Medulla oblongata (tissue), 1 donor: ENCODE measurements around the gene FHL1.
A peak's percentile ranks its signal among the peaks of the same experiment; 100 is the strongest.
"Not testable (repeated sequence)": the region's sequence is repeated elsewhere in the genome, so short reads cannot be mapped to it uniquely, and the experiment has no call there.

Experiments used
- DNase-seq: peaks from one replicate; pipeline ENCODE4 v3.0.0-alpha.2; 2015; ENCODE audit errors: extremely low spot score

The FHL1 gene

GRCh38 chrX:136209016-136209738, 61.8 kb downstream of the FHL1 start:
- peak; percentile 21 for DNase-seq

GRCh38 chrX:136209751-136210150, 62.4 kb downstream of the FHL1 start:
- no peak for DNase-seq

GRCh38 chrX:136210243-136210642, 62.9 kb downstream of the FHL1 start:
- DNase-seq = no peak

GRCh38 chrX:136210806-136211205, 63.5 kb downstream of the FHL1 start:
- no peak for DNase-seq

GRCh38 chrX:136211766-136212556, 64.6 kb downstream of the FHL1 start:
- DNase-seq = no peak

- DNase-seq = no peak
Measured at GRCh38 chrX:136212557-136213111, 65.3 kb downstream of the FHL1 start.

GRCh38 chrX:136214551-136214950, 67.2 kb downstream of the FHL1 start:
- DNase-seq = no peak

GRCh38 chrX:136215559-136215958, 68.2 kb downstream of the FHL1 start:
- no peak for DNase-seq

- DNase-seq = no peak
Measured at GRCh38 chrX:136219893-136220292, 72.6 kb downstream of the FHL1 start.

GRCh38 chrX:136220540-136220939, 73.2 kb downstream of the FHL1 start:
- no peak for DNase-seq

- no peak for DNase-seq
Measured at GRCh38 chrX:136220951-136221350, 73.6 kb downstream of the FHL1 start.

- no peak for DNase-seq
Measured at GRCh38 chrX:136221851-136222513, 74.6 kb downstream of the FHL1 start.

GRCh38 chrX:136227074-136227473, 79.7 kb downstream of the FHL1 start:
- DNase-seq = no peak

- DNase-seq = no peak
Measured at GRCh38 chrX:136227948-136228838, 80.9 kb downstream of the FHL1 start.

- DNase-seq = no peak
Measured at GRCh38 chrX:136228839-136229207, 81.5 kb downstream of the FHL1 start.

- no peak for DNase-seq
Measured at GRCh38 chrX:136237074-136237473, 89.7 kb downstream of the FHL1 start.

GRCh38 chrX:136237849-136238248, 90.5 kb downstream of the FHL1 start:
- DNase-seq = not testable (repeated sequence)

GRCh38 chrX:136246201-136246600, 98.9 kb downstream of the FHL1 start:
- DNase-seq = no peak

- peak; percentile 12 for DNase-seq
Measured at GRCh38 chrX:136250191-136251040, 103.1 kb downstream of the FHL1 start.
